ENCODE measurements around the gene KRT33A.
"Not testable (repeated sequence)": the region's sequence is repeated elsewhere in the genome, so short reads cannot be mapped to it uniquely, and the experiment has no call there.

The KRT33A gene

GRCh38 chr17:41360296-41360995 lies 9.8 kb upstream of the KRT33A start:
- no peak for TF ChIP-seq CTCF (IDR thresholded peaks at IDR 0.05; ENCODE audit: borderline replicate concordance, insufficient read depth, low read depth, low read length)
- H3K4me3 ChIP-seq (ENCODE audit: low read depth, low read length): no peak overlapping the region

GRCh38 chr17:41354536-41354935 lies 3.9 kb upstream of the KRT33A start:
- no peak for TF ChIP-seq CTCF (IDR thresholded peaks at IDR 0.05; ENCODE audit: borderline replicate concordance, insufficient read depth, low read depth, low read length)

GRCh38 chr17:41352597-41353366 lies 2.2 kb upstream of the KRT33A start:
- no peak for TF ChIP-seq CTCF (IDR thresholded peaks at IDR 0.05; ENCODE audit: borderline replicate concordance, insufficient read depth, low read depth, low read length)
- H3K4me3 ChIP-seq (ENCODE audit: low read depth, low read length): no peak overlapping the region

More at GRCh38 chr17:41354536-41354935, 3.9 kb upstream of the KRT33A start:
- H3K4me3 ChIP-seq (ENCODE audit: low read depth, low read length): no peak overlapping the region

- no peak overlapping the region for H3K4me3 ChIP-seq (ENCODE audit: low read depth, low read length)
- TF ChIP-seq CTCF (IDR thresholded peaks at IDR 0.05; ENCODE audit: borderline replicate concordance, insufficient read depth, low read depth, low read length): no peak
These were observed 549 bp upstream of the KRT33A start for GRCh38 chr17:41351177-41351576.

- no peak for TF ChIP-seq CTCF (IDR thresholded peaks at IDR 0.05; ENCODE audit: borderline replicate concordance, insufficient read depth, low read depth, low read length)
These were observed 2.5 kb downstream of the KRT33A start for GRCh38 chr17:41347869-41348760.

GRCh38 chr17:41346421-41346820 lies 4.2 kb downstream of the KRT33A start:
- H3K4me3 ChIP-seq (ENCODE audit: low read depth, low read length): not testable (repeated sequence)

More at GRCh38 chr17:41347869-41348760, 2.5 kb downstream of the KRT33A start:
- H3K4me3 ChIP-seq (ENCODE audit: low read depth, low read length): no peak overlapping the region

- no peak for TF ChIP-seq CTCF (IDR thresholded peaks at IDR 0.05; ENCODE audit: borderline replicate concordance, insufficient read depth, low read depth, low read length)
These were observed 4.6 kb downstream of the KRT33A start for GRCh38 chr17:41345992-41346391.

More at GRCh38 chr17:41345992-41346391, 4.6 kb downstream of the KRT33A start:
- H3K4me3 ChIP-seq (ENCODE audit: low read depth, low read length): no peak overlapping the region
